K562 (cell line): ENCODE results near the gene IFT81. TPM values are rescaled to one million over a fixed set of nuclear protein-coding genes. Genes with fewer than 3 reads are reported as not detected.

Experiments used
- EGR1 ChIP-seq: fragments of 450-650 bp; conservative IDR thresholded peaks from 2 replicates; pipeline ENCODE4 v1.6.1; 2017; ENCODE audit warnings: mild to moderate bottlenecking
- HES1 ChIP-seq: fragments of 450-650 bp; IDR thresholded peaks from 2 replicates; pipeline ENCODE4 v1.6.1; 2016; ENCODE audit warnings: low read depth, mild to moderate bottlenecking, moderate library complexity
- JUND ChIP-seq, 2 experiments: IDR thresholded peaks; 2 replicates in 1 of 2; 3 replicates in 1 of 2; pipeline ENCODE4 v1.6.1; 2011; ENCODE audit warnings: borderline replicate concordance in 2 of 2, low read depth in 2 of 2, low read length in 2 of 2, improper control_type of control experiment in 1 of 2, missing biosample characterization in 1 of 2, missing genetic modification characterization in 1 of 2, missing genetic modification reagents in 1 of 2
- MYC ChIP-seq, 2 experiments: fragments of 250-450 bp in 1 of 2; sonication (Bioruptor Pico) in 1 of 2; IDR thresholded peaks; 2 replicates each; pipeline versions ENCODE4 v1.5.1 to v1.6.1; 2012 to 2021; ENCODE audit warnings: low read depth in 2 of 2, borderline replicate concordance in 1 of 2, improper control_type of control experiment in 1 of 2, low read length in 1 of 2, mild to moderate bottlenecking in 1 of 2, moderate library complexity in 1 of 2
- NR4A1 ChIP-seq, 2 experiments: fragments of 250-450 bp in 1 of 2; fragments of 450-650 bp in 1 of 2; sonication (Bioruptor Pico) in 1 of 2; IDR thresholded peaks; 2 replicates each; pipeline versions ENCODE4 v1.4.0 to v1.6.1; 2016 to 2020; ENCODE audit warnings: mild to moderate bottlenecking in 2 of 2, missing compliant biosample characterization in 1 of 2, missing genetic modification characterization in 1 of 2, moderate library complexity in 1 of 2
- PHTF2 ChIP-seq: fragments of 250-450 bp; sonication (Bioruptor Pico); IDR thresholded peaks from 2 replicates; pipeline ENCODE4 v1.5.0; 2021; ENCODE audit warnings: mild to moderate bottlenecking
- POLR2A ChIP-seq: fragments of 450-650 bp; conservative IDR thresholded peaks from 2 replicates; pipeline ENCODE4 v1.6.1; 2016
- RBBP5 ChIP-seq: fragments of 200-600 bp; sonication (generic); IDR thresholded peaks from 2 replicates; pipeline ENCODE4 v1.6.1; 2012; ENCODE audit warnings: borderline replicate concordance, mild to moderate bottlenecking, low read length, control low read depth, inconsistent platforms; ENCODE audit not compliant: insufficient read depth, poor library complexity, severe bottlenecking
- SIN3B ChIP-seq: fragments of 450-650 bp; IDR thresholded peaks from 2 replicates; pipeline ENCODE4 v1.6.1; 2017; ENCODE audit warnings: low read depth, mild to moderate bottlenecking, moderate library complexity
- TOE1 ChIP-seq, 2 experiments: fragments of 450-650 bp in 1 of 2; sonication (generic) in 1 of 2; formaldehyde crosslinking in 1 of 2; IDR thresholded peaks; 2 replicates each; pipeline versions ENCODE4 v1.7.1 to v1.8.0; 2016 to 2022; ENCODE audit warnings: borderline replicate concordance in 2 of 2, mild to moderate bottlenecking in 2 of 2, antibody characterized with exemption in 1 of 2, inconsistent platforms in 1 of 2, low read depth in 1 of 2, missing genetic modification reagents in 1 of 2, moderate library complexity in 1 of 2
- USF2 ChIP-seq: sonication (generic); formaldehyde crosslinking; IDR thresholded peaks from 2 replicates; pipeline ENCODE4 v1.5.0; 2020; ENCODE audit warnings: missing genetic modification reagents
- XRCC3 ChIP-seq: fragments of 450-650 bp; IDR thresholded peaks from 2 replicates; pipeline ENCODE4 v1.6.1; 2017; ENCODE audit warnings: mild to moderate bottlenecking, moderate library complexity
- ZNF146 ChIP-seq: IDR thresholded peaks from one replicate; pipeline ENCODE4 v1.6.1; 2018; ENCODE audit warnings: missing compliant biosample characterization; ENCODE audit not compliant: unreplicated experiment
- ZNF274 ChIP-seq: IDR thresholded peaks from 2 replicates; pipeline ENCODE4 v1.6.1; 2011; ENCODE audit warnings: low read depth, mild to moderate bottlenecking, low read length, moderate library complexity, borderline replicate concordance
- ZNF431 ChIP-seq: sonication (generic); formaldehyde crosslinking; IDR thresholded peaks from 2 replicates; pipeline ENCODE4 v1.8.0; 2022; ENCODE audit warnings: mild to moderate bottlenecking, missing genetic modification reagents
- ZNF830 ChIP-seq: fragments of 250-450 bp; sonication (Bioruptor Pico); IDR thresholded peaks from 2 replicates; pipeline ENCODE4 v1.5.0; 2021; ENCODE audit warnings: mild to moderate bottlenecking
- polyA plus RNA-seq, 8 experiments: library from polyadenylated mRNA; depleted of rRNA in 4 of 8; stranded (reverse) in 5 of 8; unstranded in 3 of 8; fragments of >200 nt; fragmentation: Nextera tagmentation in 2 of 8; fragmentation: Illumina TruSeq in 1 of 8; extraction: Ambion mirVana in 2 of 8; extraction: Trizol in 1 of 8; gene quantifications; 2 replicates each; pipeline versions ENCODE4 v1.2.1 to v1.2.3, GENCODE V29; 2011 to 2014; ENCODE audit warnings: inconsistent platforms in 1 of 8, missing spikeins in 1 of 8
- total RNA-seq, 7 experiments: library from RNA; depleted of rRNA in 6 of 7; stranded (reverse); fragments of >200 nt in 6 of 7; fragmentation: Illumina TruSeq in 2 of 7; extraction: Trizol in 2 of 7; gene quantifications; 2 replicates each; pipeline versions ENCODE4 v1.2.1 to v1.2.3, GENCODE V29; 2011 to 2021; ENCODE audit warnings: low replicate concordance in 1 of 7
- TF ChIP-seq, protein P1 (sequence below): sonication (generic); formaldehyde crosslinking; IDR thresholded peaks from 2 replicates; pipeline ENCODE4 v1.8.0; 2022; ENCODE audit warnings: mild to moderate bottlenecking, low read depth, missing genetic modification reagents

The IFT81 gene
- total and polyA plus RNA-seq, 9 of the 15 experiments (the other 6 are each of a cell fraction or from before 2014, with no cell fraction given), result 2.8 to 11.9 (median 7.9) TPM

- TF ChIP-seq, protein P1, sequence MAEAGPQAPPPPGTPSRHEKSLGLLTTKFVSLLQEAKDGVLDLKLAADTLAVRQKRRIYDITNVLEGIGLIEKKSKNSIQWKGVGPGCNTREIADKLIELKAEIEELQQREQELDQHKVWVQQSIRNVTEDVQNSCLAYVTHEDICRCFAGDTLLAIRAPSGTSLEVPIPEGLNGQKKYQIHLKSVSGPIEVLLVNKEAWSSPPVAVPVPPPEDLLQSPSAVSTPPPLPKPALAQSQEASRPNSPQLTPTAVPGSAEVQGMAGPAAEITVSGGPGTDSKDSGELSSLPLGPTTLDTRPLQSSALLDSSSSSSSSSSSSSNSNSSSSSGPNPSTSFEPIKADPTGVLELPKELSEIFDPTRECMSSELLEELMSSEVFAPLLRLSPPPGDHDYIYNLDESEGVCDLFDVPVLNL (CRISPR knock-in tag), result no peak
- TF ChIP-seq PHTF2 (no peak), RBBP5 (no peak), HES1 (no peak), JUND (IDR thresholded peaks at IDR 0.05; ENCODE audit: borderline replicate concordance, low read depth, low read length) (no peak), JUND (tag; IDR thresholded peaks at IDR 0.05; ENCODE audit: borderline replicate concordance, low read depth, low read length) (peak; percentile 40; the same call in 1 of the 3 replicates), ZNF830 (no peak), POLR2A (no peak), SIN3B (no peak), ZNF274 (no peak), ZNF146 (CRISPR knock-in tag) (no peak), ZNF431 (CRISPR knock-in tag) (no peak), NR4A1 (CRISPR knock-in tag; IDR thresholded peaks at IDR 0.05) (no peak), NR4A1 (tag; IDR thresholded peaks at IDR 0.05) (no peak), XRCC3 (no peak), TOE1 (IDR thresholded peaks at IDR 0.05; ENCODE audit: borderline replicate concordance) (peak; percentile 95), TOE1 (CRISPR knock-in tag; IDR thresholded peaks at IDR 0.05; ENCODE audit: borderline replicate concordance, low read depth) (no peak), MYC (IDR thresholded peaks at IDR 0.05; ENCODE audit: low read depth, low read length) (no peak), MYC (CRISPR knock-in tag; IDR thresholded peaks at IDR 0.05; ENCODE audit: borderline replicate concordance, low read depth) (no peak), EGR1 (no peak), USF2 (CRISPR knock-in tag) (peak; percentile 66)
Observed at GRCh38 chr12:110134691-110135411, 10.7 kb downstream of the IFT81 start (continued).
